HG03095 (cell line): ENCODE measurements around the gene SNU13.
A peak's percentile ranks its signal among the peaks of the same experiment; 100 is the strongest.
"Not testable (repeated sequence)": the region's sequence is repeated elsewhere in the genome, so short reads cannot be mapped to it uniquely, and the experiment has no call there.

Experiments used
- ATAC-seq: cut with Tn5 transposase; IDR thresholded peaks from one replicate; pipeline ENCODE4 v1.9.1; 2021; ENCODE audit warnings: moderate library complexity; ENCODE audit not compliant: unreplicated experiment

Gene SNU13

DNA sequence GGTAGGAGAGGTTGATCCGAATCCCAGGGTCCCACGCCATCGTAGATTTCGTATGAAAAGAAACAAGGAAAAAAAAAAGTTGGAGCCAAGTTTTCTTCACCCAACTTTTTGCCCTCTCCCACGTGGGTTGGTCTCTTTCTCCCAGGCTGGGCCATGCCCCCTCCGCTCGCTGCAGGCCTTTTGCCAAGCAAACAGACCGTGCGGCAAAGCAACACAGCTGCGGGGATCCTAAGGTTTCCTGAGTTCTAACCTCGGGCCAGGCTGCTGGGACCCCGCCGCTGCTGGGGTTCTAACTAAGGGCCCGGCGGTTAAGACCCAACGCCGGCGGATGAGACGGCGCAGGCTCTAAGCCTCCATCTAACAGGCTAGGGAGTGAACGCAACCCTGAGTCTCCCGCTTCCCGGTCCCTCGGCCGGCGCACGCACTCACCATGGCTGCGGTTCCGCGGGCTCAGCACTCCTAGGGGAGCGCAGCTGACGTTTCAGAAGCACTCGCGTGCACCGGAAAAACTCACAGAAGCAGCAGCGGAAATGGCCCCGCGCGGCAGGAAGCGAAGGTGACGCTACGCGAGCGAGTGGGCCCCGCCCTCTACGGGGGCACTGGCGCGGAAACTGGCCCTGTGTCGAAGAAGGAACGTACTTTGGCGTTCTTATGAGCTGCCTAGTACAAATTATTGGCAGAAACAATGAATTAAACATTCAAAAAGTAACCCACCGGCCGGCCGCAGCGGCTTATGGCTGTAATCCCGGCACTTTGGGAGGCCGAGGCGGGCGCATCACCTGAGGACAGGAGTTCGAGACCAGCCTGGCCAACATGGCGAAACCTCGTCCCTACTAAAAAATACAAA is at the start of gene SNU13:
TSS of gene SNU13 (minus strand) at position 503 of the 847 bp plus-strand sequence. CDS start at position 432, 71 bp downstream.
- peak; percentile 70 for ATAC-seq

- not testable (repeated sequence) for ATAC-seq
These were observed 44.6 kb upstream of the SNU13 start for GRCh38 chr22:41733241-41733640.

GRCh38 chr22:41732096-41732772 is 43.6 kb upstream of the SNU13 start:
- no peak for ATAC-seq

GRCh38 chr22:41731609-41732008 is 42.9 kb upstream of the SNU13 start:
- no peak for ATAC-seq

- ATAC-seq = no peak
These were observed 36.9 kb upstream of the SNU13 start for GRCh38 chr22:41725510-41726110.

- ATAC-seq = no peak
These were observed 33.8 kb upstream of the SNU13 start for GRCh38 chr22:41722496-41722895.

- ATAC-seq = no peak
These were observed 24.3 kb upstream of the SNU13 start for GRCh38 chr22:41713004-41713403.

DNA sequence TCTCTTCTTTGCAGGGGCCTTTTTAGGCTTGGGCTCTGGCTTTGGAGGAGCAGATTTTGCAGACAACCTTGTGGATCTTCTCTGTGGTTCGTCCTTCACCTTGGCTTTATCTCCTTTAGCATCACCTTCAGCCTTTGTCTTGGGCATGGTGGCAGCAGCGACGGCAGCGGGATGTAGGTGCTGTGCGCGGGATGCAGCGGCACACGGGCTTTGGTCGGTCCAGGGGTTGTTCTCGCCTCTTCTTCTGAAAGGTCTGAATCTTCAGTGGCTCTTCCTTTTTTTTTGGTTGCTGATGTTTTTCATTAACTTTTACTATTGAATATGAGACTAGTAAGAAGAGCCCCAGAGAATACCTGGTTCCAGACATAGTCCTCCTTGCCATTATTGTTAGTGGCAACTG is 20.7 kb upstream of the SNU13 start:
- no peak for ATAC-seq

GRCh38 chr22:41702763-41703162 is 14.1 kb upstream of the SNU13 start:
- no peak for ATAC-seq

GRCh38 chr22:41700108-41700364 is 11.4 kb upstream of the SNU13 start:
- no peak for ATAC-seq

GRCh38 chr22:41699264-41700107 is 10.8 kb upstream of the SNU13 start, which contains the start of gene MEI1:
Gene MEI1, plus strand, starts transcription at chr22:41699503. Its CDS starts 36 bp downstream, at chr22:41699539.
- ATAC-seq = no peak

DNA sequence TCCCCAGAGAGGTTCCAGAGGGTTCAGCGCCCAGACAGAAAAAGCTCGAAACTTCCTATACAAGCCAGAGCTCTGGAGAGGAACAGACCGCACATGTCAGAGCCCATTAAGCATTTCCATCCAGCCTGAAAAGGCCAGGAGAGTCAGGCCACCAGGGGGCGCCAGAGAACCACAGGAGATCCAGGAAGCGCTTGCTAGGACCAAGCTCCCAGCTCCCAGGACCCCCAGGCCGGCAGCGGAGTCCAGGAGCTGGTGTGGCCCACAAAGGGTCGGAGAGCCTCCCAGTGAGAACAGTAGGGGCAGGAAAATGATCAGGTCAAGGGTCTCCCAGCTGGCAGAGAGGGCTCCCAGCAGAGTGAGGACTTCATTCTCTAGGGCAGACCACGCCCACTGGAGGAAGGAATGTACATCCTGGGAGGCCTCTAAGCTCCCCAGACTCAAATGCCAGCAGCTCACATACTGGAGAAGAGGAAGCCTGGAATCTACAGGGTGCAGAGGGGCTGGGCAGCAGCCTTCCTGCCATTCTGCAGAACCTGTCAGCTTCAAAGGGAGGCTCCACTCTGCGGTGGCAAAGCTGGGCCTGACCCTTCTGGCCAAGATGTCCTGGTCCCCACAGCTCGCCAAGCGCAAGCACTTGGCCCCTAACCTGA is 8.6 kb upstream of the SNU13 start:
- no peak for ATAC-seq

DNA sequence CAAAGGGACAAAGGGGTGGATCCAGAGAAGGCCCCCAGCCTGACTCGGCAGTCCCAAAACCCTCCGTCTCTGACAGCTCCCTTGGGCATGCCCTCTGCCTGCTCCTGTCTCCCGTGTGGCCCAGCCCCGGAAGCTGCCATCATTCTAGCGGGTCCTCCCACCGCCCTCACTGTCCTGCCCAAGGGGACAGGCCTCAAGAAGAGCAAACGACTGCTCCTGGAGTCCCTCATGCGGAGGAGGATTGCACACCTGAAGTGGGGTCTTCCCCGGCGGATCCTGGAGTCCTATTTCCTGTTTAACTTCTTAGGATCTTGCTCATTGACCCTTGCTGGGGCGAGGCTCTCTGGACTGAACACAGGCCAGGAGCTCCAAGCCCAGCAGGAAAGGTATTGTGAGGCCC is 8.0 kb upstream of the SNU13 start:
- ATAC-seq = no peak

DNA sequence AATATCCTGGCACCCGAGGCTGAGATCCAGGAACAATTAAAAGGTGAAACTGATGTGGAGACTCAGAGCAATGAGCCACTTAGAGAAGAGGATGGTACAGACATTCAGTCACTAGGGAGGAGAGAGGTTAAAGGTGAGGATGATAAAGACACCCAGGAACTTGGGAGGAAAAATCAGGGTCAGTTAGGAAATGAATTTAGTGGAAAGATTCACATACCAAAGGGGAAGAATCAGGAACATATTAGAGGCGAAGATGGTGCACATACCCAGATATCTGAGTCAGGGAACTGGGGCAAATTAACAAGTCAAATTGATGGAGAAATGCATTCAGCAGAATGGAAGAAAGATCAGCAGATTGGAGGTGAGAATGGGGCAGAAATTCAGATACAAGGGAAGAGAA is 6.5 kb upstream of the SNU13 start:
- ATAC-seq = no peak

- ATAC-seq = no peak
These were observed 1.8 kb upstream of the SNU13 start for GRCh38 chr22:41690476-41690875.

DNA sequence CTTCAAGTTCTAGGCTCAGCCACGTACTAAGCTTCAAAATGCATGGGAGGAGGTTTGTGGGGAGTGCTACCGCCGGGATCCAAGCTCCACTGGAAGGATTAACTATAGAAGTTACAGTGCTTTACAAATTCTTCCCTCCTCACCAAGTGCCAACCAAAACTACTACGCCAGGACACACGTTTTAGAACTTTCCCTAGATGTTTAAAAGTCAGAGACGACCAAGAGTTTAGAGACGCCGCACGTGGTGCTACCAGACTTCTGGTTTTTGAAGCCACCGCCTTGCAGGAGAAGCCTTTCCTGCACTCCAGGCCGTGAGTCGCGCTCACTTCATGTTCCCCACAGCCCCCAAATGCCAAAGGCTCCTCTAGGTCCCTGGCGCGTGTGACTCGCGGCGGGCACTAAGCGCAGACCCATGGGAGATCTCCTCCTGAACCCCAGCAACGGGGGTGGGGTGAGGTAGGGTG is 734 bp downstream of the SNU13 start:
- ATAC-seq = no peak

- not testable (repeated sequence) for ATAC-seq
These were observed 1.8 kb downstream of the SNU13 start for GRCh38 chr22:41686890-41687289.

GRCh38 chr22:41684194-41684593 is 4.5 kb downstream of the SNU13 start:
- ATAC-seq = no peak

GRCh38 chr22:41683616-41684015 is 5.1 kb downstream of the SNU13 start:
- ATAC-seq = no peak

- no peak for ATAC-seq
These were observed 5.6 kb downstream of the SNU13 start for GRCh38 chr22:41683052-41683451.
